Kidney epithelial cell (primary cell): ENCODE results near the gene ANKS1A. TPM values are rescaled to one million over a fixed set of nuclear protein-coding genes. Genes with fewer than 3 reads are reported as not detected.
"Not testable (repeated sequence)": the region's sequence is repeated elsewhere in the genome, so short reads cannot be mapped to it uniquely, and the experiment has no call there.

Experiments
- DNase-seq: peaks from one replicate; pipeline ENCODE4 v3.0.0-alpha.2; 2010; ENCODE audit warnings: low read depth
- H3K27me3 ChIP-seq: 2 replicates; pipeline ENCODE4 v1.6.0; 2011; ENCODE audit warnings: low read length; ENCODE audit not compliant: control insufficient read depth, insufficient read depth
- H3K36me3 ChIP-seq: 2 replicates; pipeline ENCODE4 v1.5.1; 2011; ENCODE audit warnings: low read length; ENCODE audit not compliant: control insufficient read depth, insufficient read depth
- H3K4me3 ChIP-seq: 2 replicates; pipeline ENCODE4 v1.5.1; 2011; ENCODE audit warnings: low read depth, mild to moderate bottlenecking, control low read depth, low read length
- total RNA-seq: library from RNA; depleted of rRNA; stranded (reverse); fragments of >200 nt; gene quantifications from 2 replicates; pipeline ENCODE4 v1.2.3, GENCODE V29; 2015
- TF ChIP-seq, protein P1 (sequence below): IDR thresholded peaks from 2 replicates; pipeline ENCODE4 v1.5.1; 2011; ENCODE audit warnings: mild to moderate bottlenecking, moderate library complexity, low read length, control low read depth, inconsistent platforms; ENCODE audit not compliant: insufficient read depth, poor library complexity, severe bottlenecking

Gene ANKS1A
- total RNA-seq, 1 donor from 2014 or later, result 20.2 TPM

DNA sequence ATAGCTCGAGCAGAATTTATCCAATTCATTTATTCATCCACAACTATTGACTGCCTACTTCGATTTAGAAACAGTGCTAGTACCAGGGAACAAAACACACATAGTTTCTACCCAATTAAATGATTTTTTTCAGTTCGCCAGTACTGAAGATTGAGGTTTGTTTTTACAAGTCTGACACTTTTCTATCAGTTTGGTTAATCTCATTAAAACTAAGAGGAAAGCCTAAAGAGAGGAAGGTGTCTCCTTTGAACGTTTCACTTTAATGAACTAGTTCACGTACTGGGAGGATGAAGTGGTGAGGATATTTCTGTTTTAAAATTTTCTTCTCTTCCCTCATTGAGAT lies 570 bp upstream of the ANKS1A start:
- Histone ChIP-seq H3K36me3 (no peaks in the 10 kb centered on the region), H3K27me3 (no peaks in the 10 kb centered on the region), H3K4me3 (peak overlapping the region; percentile 80)
- TF ChIP-seq, protein P1, sequence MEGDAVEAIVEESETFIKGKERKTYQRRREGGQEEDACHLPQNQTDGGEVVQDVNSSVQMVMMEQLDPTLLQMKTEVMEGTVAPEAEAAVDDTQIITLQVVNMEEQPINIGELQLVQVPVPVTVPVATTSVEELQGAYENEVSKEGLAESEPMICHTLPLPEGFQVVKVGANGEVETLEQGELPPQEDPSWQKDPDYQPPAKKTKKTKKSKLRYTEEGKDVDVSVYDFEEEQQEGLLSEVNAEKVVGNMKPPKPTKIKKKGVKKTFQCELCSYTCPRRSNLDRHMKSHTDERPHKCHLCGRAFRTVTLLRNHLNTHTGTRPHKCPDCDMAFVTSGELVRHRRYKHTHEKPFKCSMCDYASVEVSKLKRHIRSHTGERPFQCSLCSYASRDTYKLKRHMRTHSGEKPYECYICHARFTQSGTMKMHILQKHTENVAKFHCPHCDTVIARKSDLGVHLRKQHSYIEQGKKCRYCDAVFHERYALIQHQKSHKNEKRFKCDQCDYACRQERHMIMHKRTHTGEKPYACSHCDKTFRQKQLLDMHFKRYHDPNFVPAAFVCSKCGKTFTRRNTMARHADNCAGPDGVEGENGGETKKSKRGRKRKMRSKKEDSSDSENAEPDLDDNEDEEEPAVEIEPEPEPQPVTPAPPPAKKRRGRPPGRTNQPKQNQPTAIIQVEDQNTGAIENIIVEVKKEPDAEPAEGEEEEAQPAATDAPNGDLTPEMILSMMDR, result no peak
- DNase-seq, result no peak

DNA sequence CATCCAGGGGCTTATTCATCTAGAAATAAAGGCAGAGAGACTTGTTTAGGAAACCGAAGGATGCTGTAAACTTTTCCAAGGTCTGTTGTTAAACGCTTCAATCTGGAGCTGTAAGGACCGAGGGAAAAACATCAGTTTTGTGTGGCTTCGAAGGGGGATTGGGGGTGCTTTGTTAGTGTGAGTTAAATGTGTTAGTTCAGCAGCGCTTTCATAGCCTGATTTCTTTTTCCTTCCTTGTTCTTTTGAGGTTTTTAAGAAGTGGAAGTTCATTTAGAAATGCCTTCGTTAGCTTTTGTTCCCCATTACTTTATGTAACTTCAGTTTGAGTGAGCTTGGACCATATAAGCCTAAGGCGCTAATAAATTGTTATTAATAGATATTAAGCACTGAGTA lies 1.5 kb downstream of the ANKS1A start:
- no peaks in the 10 kb centered on the region for H3K27me3 ChIP-seq
- no peak for DNase-seq
- H3K4me3 ChIP-seq, result peak overlapping the region; percentile 80
- H3K36me3 ChIP-seq, result no peaks in the 10 kb centered on the region
- TF ChIP-seq, protein P1, result no peak

DNA sequence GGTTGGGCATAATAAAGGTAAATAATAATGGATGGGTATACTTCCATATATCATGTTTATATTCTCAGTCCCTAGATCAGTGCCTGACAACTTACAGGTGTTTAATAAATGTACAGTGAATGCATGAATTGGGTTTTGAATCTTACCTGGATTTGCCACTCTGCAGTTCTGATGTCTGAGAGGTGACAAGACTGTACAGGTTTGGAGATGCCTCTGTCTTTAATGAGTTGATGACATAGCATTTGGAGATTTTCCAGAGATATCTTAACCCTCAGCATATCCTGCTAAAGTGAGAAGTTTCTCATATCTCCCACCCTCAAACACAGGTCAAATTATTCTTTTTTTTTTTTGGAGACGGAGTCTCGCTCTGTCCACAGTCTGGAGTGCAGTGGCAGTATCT lies 2.2 kb downstream of the ANKS1A start:
- no peak for DNase-seq
- Histone ChIP-seq H3K27me3 (no peaks in the 10 kb centered on the region), H3K36me3 (no peaks in the 10 kb centered on the region), H3K4me3 (no peak overlapping the region)
- TF ChIP-seq, protein P1, result no peak

DNA sequence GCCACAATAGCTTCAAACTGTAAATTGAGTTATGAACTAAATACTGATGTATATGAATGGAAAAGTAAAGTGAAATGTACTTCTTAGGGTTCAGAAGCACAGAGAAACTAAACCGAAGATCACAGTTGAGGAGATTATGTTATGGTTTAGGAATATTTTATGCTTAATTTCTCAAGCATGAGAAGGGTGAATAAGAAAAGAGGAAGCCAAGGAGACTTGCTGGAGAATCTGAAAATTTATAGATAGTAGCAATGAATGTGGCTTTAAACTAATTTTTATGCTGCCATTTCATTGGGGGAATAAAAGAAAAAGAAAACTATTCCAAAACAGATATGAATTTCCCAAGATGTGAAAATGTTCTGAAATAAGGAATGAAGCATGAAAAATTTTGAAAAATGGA lies 5.6 kb downstream of the ANKS1A start:
- no peaks in the 10 kb centered on the region for H3K27me3 ChIP-seq
- TF ChIP-seq, protein P1, result no peak
- no peak overlapping the region for H3K4me3 ChIP-seq
- no peaks in the 10 kb centered on the region for H3K36me3 ChIP-seq
- no peak for DNase-seq

DNA sequence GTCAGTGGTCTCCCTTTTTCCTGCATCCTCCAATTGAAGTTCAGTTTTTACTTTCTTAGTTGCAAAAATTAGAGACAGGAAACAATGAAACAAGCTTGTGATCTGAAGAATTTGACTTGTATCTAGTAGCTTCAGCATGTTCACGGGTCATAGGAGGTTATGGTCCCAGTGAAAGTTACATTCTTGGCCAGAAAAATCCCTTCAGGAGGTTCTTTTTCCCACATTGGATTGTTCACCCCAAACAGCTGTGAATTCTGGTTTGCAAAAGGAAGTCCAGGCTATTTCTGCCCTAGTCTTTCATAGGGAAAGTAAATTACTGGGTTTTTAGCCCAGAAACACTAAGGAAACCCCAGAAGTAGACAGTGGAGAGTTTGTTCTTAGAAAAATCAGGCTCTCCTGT lies 8.1 kb downstream of the ANKS1A start:
- Histone ChIP-seq H3K4me3 (no peak overlapping the region), H3K27me3 (no peaks in the 10 kb centered on the region), H3K36me3 (no peaks in the 10 kb centered on the region)
- TF ChIP-seq, protein P1, result no peak
- no peak for DNase-seq

DNA sequence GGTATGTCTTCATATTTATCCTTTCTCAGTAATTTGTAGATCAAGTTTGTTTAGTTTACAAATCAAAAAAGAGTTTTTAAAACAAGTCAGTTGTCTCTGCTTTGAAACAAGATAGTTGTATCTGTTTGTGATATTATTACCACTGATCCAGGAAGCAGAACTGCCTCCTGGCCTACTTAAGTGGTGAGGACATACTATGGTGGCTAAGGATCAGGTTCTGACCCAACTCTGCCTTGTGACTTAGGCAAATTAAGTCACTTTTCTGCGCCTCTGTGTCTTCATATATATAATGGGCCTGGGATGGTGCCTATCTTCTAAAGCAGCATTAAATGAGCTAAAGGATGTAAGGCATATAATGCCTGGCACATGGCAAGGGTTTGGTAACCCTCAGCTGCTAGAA lies 8.7 kb downstream of the ANKS1A start:
- TF ChIP-seq, protein P1, result no peak
- DNase-seq, result no peak
- Histone ChIP-seq H3K4me3 (no peak overlapping the region), H3K27me3 (no peaks in the 10 kb centered on the region), H3K36me3 (no peaks in the 10 kb centered on the region)

DNA sequence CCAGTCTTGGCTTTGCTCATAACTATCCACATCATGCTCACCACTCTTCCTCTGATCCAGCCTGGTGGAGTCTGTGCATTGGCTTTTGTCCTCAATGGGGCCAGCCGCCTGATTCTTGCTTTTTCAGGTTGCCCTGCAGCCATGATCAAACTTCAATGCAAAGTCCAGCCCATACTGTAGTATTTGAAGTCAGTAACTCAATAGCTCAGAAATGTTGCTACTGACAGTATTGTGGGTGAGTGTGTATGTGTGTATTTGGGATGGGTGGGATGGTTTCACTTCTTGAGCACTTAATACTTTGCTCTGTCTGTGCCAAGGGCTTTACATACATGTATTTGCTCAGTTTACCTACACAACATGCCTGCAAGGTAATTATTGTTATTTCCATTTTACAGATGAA lies 10.7 kb downstream of the ANKS1A start:
- not testable (repeated sequence) for H3K36me3 ChIP-seq, H3K4me3 ChIP-seq, H3K27me3 ChIP-seq, DNase-seq
